GM19455 (cell line): Measurements from ENCODE around the gene SPTBN2.

Experiments used
- ATAC-seq: cut with Tn5 transposase; IDR thresholded peaks from one replicate; pipeline ENCODE4 v1.9.1; 2021; ENCODE audit not compliant: unreplicated experiment

SPTBN2 gene

GRCh38 chr11:66686100-66686785 lies 42.8 kb downstream of the SPTBN2 start:
- no peak for ATAC-seq

- no peak for ATAC-seq
These were observed 43.5 kb downstream of the SPTBN2 start for GRCh38 chr11:66685276-66686099.

- ATAC-seq, result no peak
These were observed 44.4 kb downstream of the SPTBN2 start for GRCh38 chr11:66684635-66685034.

GRCh38 chr11:66683877-66684276 lies 45.1 kb downstream of the SPTBN2 start:
- ATAC-seq, result no peak

GRCh38 chr11:66680966-66681645 lies 47.9 kb downstream of the SPTBN2 start:
- ATAC-seq, result no peak

- peak; percentile 87 for ATAC-seq
These were observed 51.2 kb downstream of the SPTBN2 start, which contains the start of gene RBM4B for GRCh38 chr11:66677599-66678375. Gene RBM4B (minus strand): TSS chr11:66677887. CDS start chr11:66677079, 808 bp downstream.

GRCh38 chr11:66676931-66677598 lies 52.0 kb downstream of the SPTBN2 start:
- ATAC-seq, result no peak

GRCh38 chr11:66676282-66676919 lies 52.6 kb downstream of the SPTBN2 start:
- ATAC-seq, result no peak

- no peak for ATAC-seq
These were observed 53.9 kb downstream of the SPTBN2 start for GRCh38 chr11:66674964-66675602.

GRCh38 chr11:66670816-66671215 lies 58.2 kb downstream of the SPTBN2 start:
- ATAC-seq, result no peak

- no peak for ATAC-seq
These were observed 63.6 kb downstream of the SPTBN2 start for GRCh38 chr11:66665369-66665768.

GRCh38 chr11:66663741-66664296 lies 65.2 kb downstream of the SPTBN2 start:
- ATAC-seq, result no peak

GRCh38 chr11:66659763-66660162 lies 69.3 kb downstream of the SPTBN2 start:
- no peak for ATAC-seq

GRCh38 chr11:66653123-66653522 lies 75.9 kb downstream of the SPTBN2 start:
- ATAC-seq, result no peak

GRCh38 chr11:66652651-66653050 lies 76.4 kb downstream of the SPTBN2 start:
- no peak for ATAC-seq

GRCh38 chr11:66651016-66651415 lies 78.0 kb downstream of the SPTBN2 start:
- no peak for ATAC-seq

- ATAC-seq, result no peak
These were observed 79.1 kb downstream of the SPTBN2 start for GRCh38 chr11:66649903-66650302.

GRCh38 chr11:66646828-66647227 lies 82.2 kb downstream of the SPTBN2 start:
- no peak for ATAC-seq
